ENCODE data around the gene SLCO2B1.

The SLCO2B1 gene

DNA sequence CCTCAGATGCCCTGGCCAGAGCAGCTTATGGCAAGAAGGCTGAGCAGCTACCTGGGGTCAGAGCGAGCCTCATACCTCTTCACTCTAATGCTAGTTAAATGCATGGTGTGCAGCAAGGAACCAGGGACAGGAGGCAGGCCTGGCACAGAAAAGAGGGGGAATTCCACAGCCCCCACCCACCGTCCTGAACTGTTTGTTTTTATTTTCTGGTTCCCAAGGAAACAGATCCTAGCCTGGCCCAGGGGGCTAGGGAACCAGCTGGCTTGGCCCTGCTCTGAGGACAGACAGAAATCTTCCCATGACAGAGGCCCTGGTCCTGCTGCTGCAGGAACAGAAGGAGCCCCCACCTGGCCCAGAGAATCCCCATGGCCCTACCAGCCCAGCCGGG lies 40.4 kb downstream of the SLCO2B1 start:
- TF ChIP-seq, protein P1, sequence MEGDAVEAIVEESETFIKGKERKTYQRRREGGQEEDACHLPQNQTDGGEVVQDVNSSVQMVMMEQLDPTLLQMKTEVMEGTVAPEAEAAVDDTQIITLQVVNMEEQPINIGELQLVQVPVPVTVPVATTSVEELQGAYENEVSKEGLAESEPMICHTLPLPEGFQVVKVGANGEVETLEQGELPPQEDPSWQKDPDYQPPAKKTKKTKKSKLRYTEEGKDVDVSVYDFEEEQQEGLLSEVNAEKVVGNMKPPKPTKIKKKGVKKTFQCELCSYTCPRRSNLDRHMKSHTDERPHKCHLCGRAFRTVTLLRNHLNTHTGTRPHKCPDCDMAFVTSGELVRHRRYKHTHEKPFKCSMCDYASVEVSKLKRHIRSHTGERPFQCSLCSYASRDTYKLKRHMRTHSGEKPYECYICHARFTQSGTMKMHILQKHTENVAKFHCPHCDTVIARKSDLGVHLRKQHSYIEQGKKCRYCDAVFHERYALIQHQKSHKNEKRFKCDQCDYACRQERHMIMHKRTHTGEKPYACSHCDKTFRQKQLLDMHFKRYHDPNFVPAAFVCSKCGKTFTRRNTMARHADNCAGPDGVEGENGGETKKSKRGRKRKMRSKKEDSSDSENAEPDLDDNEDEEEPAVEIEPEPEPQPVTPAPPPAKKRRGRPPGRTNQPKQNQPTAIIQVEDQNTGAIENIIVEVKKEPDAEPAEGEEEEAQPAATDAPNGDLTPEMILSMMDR (IDR thresholded peaks at IDR 0.05; ENCODE audit: borderline replicate concordance, insufficient read depth, low read depth, low read length): no peak
- H3K4me3 ChIP-seq (ENCODE audit: low read depth, low read length): no peak overlapping the region

DNA sequence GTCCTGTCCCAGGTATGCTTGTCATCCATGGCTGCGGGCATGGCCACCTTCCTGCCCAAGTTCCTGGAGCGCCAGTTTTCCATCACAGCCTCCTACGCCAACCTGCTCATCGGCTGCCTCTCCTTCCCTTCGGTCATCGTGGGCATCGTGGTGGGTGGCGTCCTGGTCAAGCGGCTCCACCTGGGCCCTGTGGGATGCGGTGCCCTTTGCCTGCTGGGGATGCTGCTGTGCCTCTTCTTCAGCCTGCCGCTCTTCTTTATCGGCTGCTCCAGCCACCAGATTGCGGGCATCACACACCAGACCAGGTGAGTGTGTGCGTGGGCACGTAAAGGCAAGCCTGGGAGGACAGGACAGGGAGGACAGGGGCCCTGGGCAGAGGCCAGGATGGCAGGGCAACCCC lies 42.4 kb downstream of the SLCO2B1 start:
- H3K4me3 ChIP-seq (ENCODE audit: low read depth, low read length): no peak overlapping the region
- TF ChIP-seq, protein P1 (IDR thresholded peaks at IDR 0.05; ENCODE audit: borderline replicate concordance, insufficient read depth, low read depth, low read length): no peak

DNA sequence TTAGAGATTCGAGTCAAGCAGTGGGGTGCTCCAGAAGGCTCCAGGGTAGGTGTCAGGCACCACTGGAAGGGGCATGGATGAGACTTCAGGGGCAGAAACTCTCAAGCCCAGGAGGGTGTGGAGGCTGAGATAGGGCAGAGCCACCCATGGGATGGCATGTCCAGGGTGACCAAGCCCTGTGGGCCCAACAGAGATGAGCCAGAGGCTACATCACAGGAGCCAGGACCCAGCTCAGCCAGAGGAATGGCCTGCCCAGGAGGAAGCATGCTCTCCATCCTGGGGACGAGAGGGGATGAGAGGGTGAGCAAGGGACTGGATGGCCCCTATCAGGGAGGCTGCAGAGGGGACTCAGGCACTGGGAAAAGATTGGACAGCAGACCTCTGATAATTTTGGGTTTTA lies 42.8 kb downstream of the SLCO2B1 start:
- no peak overlapping the region for H3K4me3 ChIP-seq (ENCODE audit: low read depth, low read length)

DNA sequence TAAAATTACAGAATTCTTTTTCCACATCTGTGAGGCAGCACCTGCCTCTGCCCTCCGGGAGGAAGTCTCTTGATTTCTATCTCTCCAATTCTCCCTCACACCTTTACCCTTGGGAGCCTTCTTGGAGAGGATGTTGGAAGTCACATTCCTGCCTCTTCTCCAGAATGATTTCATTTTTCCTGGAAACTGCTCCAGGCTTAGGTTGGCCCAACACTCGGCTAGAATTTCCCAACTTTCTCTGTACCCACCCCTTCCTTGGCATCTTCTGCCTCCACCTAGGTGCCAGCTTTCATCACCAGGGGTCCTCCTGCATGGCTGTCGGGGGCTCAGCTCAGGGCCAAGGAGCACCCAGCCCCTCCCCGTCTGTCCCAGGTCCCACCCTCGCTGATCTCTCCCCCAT lies 43.2 kb downstream of the SLCO2B1 start:
- no peak overlapping the region for H3K4me3 ChIP-seq (ENCODE audit: low read depth, low read length)
- TF ChIP-seq, protein P1 (IDR thresholded peaks at IDR 0.05; ENCODE audit: borderline replicate concordance, insufficient read depth, low read depth, low read length): no peak

More for the DNA sequence above, 42.8 kb downstream of the SLCO2B1 start:
- TF ChIP-seq, protein P1 (IDR thresholded peaks at IDR 0.05; ENCODE audit: borderline replicate concordance, insufficient read depth, low read depth, low read length): no peak

DNA sequence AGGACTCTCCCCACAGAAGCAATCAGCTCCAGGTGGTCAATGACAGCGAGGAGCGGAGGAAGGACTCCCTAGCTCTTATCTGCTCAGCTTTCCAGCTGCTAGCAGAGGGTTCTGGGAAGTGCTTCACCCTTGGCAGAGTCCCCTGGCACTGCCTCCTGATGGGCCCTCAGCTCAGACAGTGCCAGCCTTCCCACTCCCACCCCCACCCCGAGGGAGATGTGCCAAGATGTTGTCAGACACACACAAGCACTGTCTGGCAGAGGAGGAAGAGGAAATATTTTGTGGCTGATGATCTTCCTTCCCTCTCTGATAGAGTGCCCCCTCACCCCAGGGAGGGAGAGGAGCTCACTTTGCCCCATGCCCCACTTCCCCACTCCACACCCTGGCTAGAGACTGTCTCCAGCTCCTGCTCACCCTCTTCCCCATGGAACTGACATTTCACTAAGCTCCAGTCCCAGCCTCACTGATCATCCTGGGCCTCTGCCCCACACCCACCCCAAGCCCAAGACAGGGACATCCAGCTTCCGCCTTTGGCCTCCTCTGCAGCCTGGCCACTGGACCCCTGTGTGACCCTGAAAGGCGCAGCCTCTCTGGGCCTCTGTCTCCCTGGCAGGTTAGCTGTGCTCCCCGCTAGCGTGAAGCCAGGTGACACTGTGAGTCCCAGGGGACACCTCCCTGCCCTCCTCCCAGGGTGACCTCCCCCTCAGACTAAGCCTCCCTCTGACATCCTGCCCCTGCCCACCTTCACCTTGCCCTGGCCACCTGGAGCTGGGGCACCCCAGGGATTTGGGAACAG lies 44.5 kb downstream of the SLCO2B1 start:
- TF ChIP-seq, protein P1 (IDR thresholded peaks at IDR 0.05; ENCODE audit: borderline replicate concordance, insufficient read depth, low read depth, low read length): no peak
- no peak overlapping the region for H3K4me3 ChIP-seq (ENCODE audit: low read depth, low read length)

DNA sequence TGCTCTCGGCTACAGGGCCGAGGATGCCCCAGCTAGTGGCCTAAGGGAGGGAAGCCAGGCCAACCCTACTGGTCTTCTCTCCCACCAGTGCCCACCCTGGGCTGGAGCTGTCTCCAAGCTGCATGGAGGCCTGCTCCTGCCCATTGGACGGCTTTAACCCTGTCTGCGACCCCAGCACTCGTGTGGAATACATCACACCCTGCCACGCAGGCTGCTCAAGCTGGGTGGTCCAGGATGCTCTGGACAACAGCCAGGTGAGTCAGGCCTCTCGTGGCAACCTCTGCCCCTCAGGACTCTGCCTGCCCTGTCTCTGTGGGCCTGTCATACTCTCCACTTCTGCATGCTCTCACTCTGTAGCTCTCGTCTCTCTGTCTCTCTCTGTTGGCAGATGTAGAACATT lies 45.5 kb downstream of the SLCO2B1 start:
- no peak overlapping the region for H3K4me3 ChIP-seq (ENCODE audit: low read depth, low read length)
- TF ChIP-seq, protein P1 (IDR thresholded peaks at IDR 0.05; ENCODE audit: borderline replicate concordance, insufficient read depth, low read depth, low read length): no peak

All from GM12875 (cell line).